ENCODE measurements around the gene DEPDC5. TPM values are rescaled to one million over a fixed set of nuclear protein-coding genes. Genes with fewer than 3 reads are reported as not detected.
"Not testable (repeated sequence)": the region's sequence is repeated elsewhere in the genome, so short reads cannot be mapped to it uniquely, and the experiment has no call there.

The DEPDC5 gene
- total and polyA plus RNA-seq, 9 of the 15 experiments (the other 6 are each of a cell fraction or from before 2014, with no cell fraction given), result 2.3 to 12.3 (median 10.7) TPM

- ATAC-seq; BruUV-seq (replicated peaks); CTCF ChIA-PET (ENCODE audit: low intra/inter-chr PET ratio); intact Hi-C loops (cut with micrococcal nuclease); H3K27me3 ChIP-seq (ENCODE audit: control insufficient read depth in 2 of 2, insufficient read depth in 2 of 2, low read length in 2 of 2); H4K20me1 ChIP-seq (replicated peaks; ENCODE audit: control insufficient read depth, insufficient read depth, low read length); H3K9me3 ChIP-seq (replicated peaks; ENCODE audit: control insufficient read depth, insufficient read depth, low read depth, low read length); H3K9me1 ChIP-seq (ENCODE audit: control insufficient read depth, insufficient read depth, low read length); H3K79me2 ChIP-seq (ENCODE audit: control insufficient read depth, insufficient read depth, low read length); H2AFZ ChIP-seq (ENCODE audit: low read depth, low read length); FAIRE-seq; H3K4me3 ChIP-seq; H3K9ac ChIP-seq (ENCODE audit: insufficient read depth in 1 of 2, low read depth in 2 of 2, low read length in 2 of 2); DNase-seq (ENCODE audit: extremely low read depth in 1 of 4, low spot score in 3 of 4); H3K4me2 ChIP-seq (ENCODE audit: insufficient read depth, low read length); H3K4me1 ChIP-seq (replicated peaks in 1 of 2; ENCODE audit: control insufficient read depth in 2 of 2, insufficient read depth in 2 of 2, low read length in 2 of 2); in situ Hi-C loops (cut with MboI); POLR2A ChIA-PET; H3K27ac ChIP-seq (ENCODE audit: extremely low read depth, low read depth, low read length): not testable (repeated sequence)
- H3K36me3 ChIP-seq (ENCODE audit: control insufficient read depth, insufficient read depth, low read length), result peaks cover 54% of the 10 kb centered on the region; the same call in 2 of the 3 replicates
- 94% methylated on average over 4 of the region's 6 CpGs for WGBS (ENCODE audit: insufficient coverage, low coverage, missing lambda C conversion rate)
Observed at GRCh38 chr22:31800861-31801260, 47.0 kb downstream of the DEPDC5 start.

GRCh38 chr22:31802575-31802974, 48.8 kb downstream of the DEPDC5 start:
- no peaks in the 10 kb centered on the region for H4K20me1 ChIP-seq (replicated peaks; ENCODE audit: control insufficient read depth, insufficient read depth, low read length)
- DNase-seq (ENCODE audit: extremely low read depth in 1 of 4, low spot score in 3 of 4) (no peak), ATAC-seq (no peak), FAIRE-seq (no peak)
- no peak overlapping the region for H3K9ac ChIP-seq (ENCODE audit: insufficient read depth in 1 of 2, low read depth in 2 of 2, low read length in 2 of 2)
- in situ Hi-C loops (cut with MboI) (no loop called here), intact Hi-C loops (cut with micrococcal nuclease) (no loop called here)
- no peaks in the 10 kb centered on the region for H3K79me2 ChIP-seq (ENCODE audit: control insufficient read depth, insufficient read depth, low read length)
- peaks cover 58% of the 10 kb centered on the region; the same call in 2 of the 3 replicates for H3K36me3 ChIP-seq (ENCODE audit: control insufficient read depth, insufficient read depth, low read length)
- 85% methylated on average over 6 of the region's 7 CpGs for WGBS (ENCODE audit: insufficient coverage, low coverage, missing lambda C conversion rate)
- H3K9me1 ChIP-seq (ENCODE audit: control insufficient read depth, insufficient read depth, low read length), result no peaks in the 10 kb centered on the region
- no peak overlapping the region for H2AFZ ChIP-seq (ENCODE audit: low read depth, low read length)
- no peaks in the 10 kb centered on the region for H3K27me3 ChIP-seq (ENCODE audit: control insufficient read depth in 2 of 2, insufficient read depth in 2 of 2, low read length in 2 of 2)
- ChIA-PET CTCF (ENCODE audit: low intra/inter-chr PET ratio) (no interaction called here), POLR2A (no interaction called here)
- H3K4me2 ChIP-seq (ENCODE audit: insufficient read depth, low read length), result no peak overlapping the region
- H3K27ac ChIP-seq (ENCODE audit: extremely low read depth, low read depth, low read length), result no peak overlapping the region
- TF ChIP-seq VEZF1 (CRISPR knock-in tag; IDR thresholded peaks at IDR 0.05) (no peak), MYNN (IDR thresholded peaks at IDR 0.05) (no peak), MYNN (CRISPR knock-in tag; IDR thresholded peaks at IDR 0.05) (no peak), ZBTB11 (CRISPR knock-in tag; IDR thresholded peaks at IDR 0.05) (no peak)
- H3K9me3 ChIP-seq (replicated peaks; ENCODE audit: control insufficient read depth, insufficient read depth, low read depth, low read length), result no peaks in the 10 kb centered on the region
- no peak overlapping the region for H3K4me3 ChIP-seq
- no peaks in the 10 kb centered on the region; a peak in 2 of 5 replicates for H3K4me1 ChIP-seq (replicated peaks in 1 of 2; ENCODE audit: control insufficient read depth in 2 of 2, insufficient read depth in 2 of 2, low read length in 2 of 2)
- BruUV-seq (replicated peaks), result no TSS peak

Measured in K562 (cell line).